ENCODE data around the gene SERPINB2. TPM values are rescaled to one million over a fixed set of nuclear protein-coding genes. Genes with fewer than 3 reads are reported as not detected.

The SERPINB2 gene
- total RNA-seq, 1 experiment from 2014 or later: not detected

GRCh38 chr18:63867368-63868125 lies 20.0 kb upstream of the SERPINB2 start:
- no peaks in the 10 kb centered on the region for H3K79me2 ChIP-seq (ENCODE audit: insufficient read depth, low read length)
- CTCF ChIA-PET: no interaction called here
- H3K4me1 ChIP-seq (ENCODE audit: control insufficient read depth in 1 of 2, insufficient read depth in 2 of 2, low read length in 2 of 2): no peaks in the 10 kb centered on the region
- POLR2A ChIA-PET: no interaction called here
- H2AFZ ChIP-seq (ENCODE audit: low read depth, low read length, poor library complexity, severe bottlenecking): no peak overlapping the region
- no peaks in the 10 kb centered on the region for H3K9me2 ChIP-seq (ENCODE audit: insufficient read depth)
- H3K36me3 ChIP-seq (ENCODE audit: control insufficient read depth in 1 of 2, insufficient read depth in 2 of 2, low read length in 2 of 2): no peaks in the 10 kb centered on the region
- no TSS peak for BruUV-seq (replicated peaks)
- intact Hi-C loops (cut with micrococcal nuclease): no loop called here
- no peak overlapping the region for H3K4me2 ChIP-seq (ENCODE audit: low read length)
- RAD21 ChIA-PET (ENCODE audit: low non-redundant PET in 1 of 2, low total read pairs in 2 of 2, uncharacterized antibody in 2 of 2, unreplicated experiment in 2 of 2): no interaction called here
- H3K4me3 ChIP-seq (replicated peaks in 1 of 2; ENCODE audit: low read depth in 1 of 2, low read length in 2 of 2): no peak overlapping the region
- no peak overlapping the region for H3K27ac ChIP-seq (ENCODE audit: low read depth, low read length)
- TF ChIP-seq, protein P1, sequence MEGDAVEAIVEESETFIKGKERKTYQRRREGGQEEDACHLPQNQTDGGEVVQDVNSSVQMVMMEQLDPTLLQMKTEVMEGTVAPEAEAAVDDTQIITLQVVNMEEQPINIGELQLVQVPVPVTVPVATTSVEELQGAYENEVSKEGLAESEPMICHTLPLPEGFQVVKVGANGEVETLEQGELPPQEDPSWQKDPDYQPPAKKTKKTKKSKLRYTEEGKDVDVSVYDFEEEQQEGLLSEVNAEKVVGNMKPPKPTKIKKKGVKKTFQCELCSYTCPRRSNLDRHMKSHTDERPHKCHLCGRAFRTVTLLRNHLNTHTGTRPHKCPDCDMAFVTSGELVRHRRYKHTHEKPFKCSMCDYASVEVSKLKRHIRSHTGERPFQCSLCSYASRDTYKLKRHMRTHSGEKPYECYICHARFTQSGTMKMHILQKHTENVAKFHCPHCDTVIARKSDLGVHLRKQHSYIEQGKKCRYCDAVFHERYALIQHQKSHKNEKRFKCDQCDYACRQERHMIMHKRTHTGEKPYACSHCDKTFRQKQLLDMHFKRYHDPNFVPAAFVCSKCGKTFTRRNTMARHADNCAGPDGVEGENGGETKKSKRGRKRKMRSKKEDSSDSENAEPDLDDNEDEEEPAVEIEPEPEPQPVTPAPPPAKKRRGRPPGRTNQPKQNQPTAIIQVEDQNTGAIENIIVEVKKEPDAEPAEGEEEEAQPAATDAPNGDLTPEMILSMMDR (IDR thresholded peaks at IDR 0.05 in 2 of 3, conservative IDR thresholded peaks at IDR 0.05 in 1 of 3; ENCODE audit: borderline replicate concordance in 1 of 3, insufficient read depth in 1 of 3, low read depth in 2 of 3, low read length in 2 of 3): no peak
- TF ChIP-seq FOSL1 (IDR thresholded peaks at IDR 0.05; ENCODE audit: low read depth) (no peak), MAX (IDR thresholded peaks at IDR 0.05) (no peak), YY1 (IDR thresholded peaks at IDR 0.05; ENCODE audit: extremely low read depth, insufficient replicate concordance, low read depth, low read length) (no peak), CEBPB (IDR thresholded peaks at IDR 0.05; ENCODE audit: low read depth) (no peak), ZFX (IDR thresholded peaks at IDR 0.05) (no peak), CBX3 (IDR thresholded peaks at IDR 0.05; ENCODE audit: low read depth) (no peak), SIN3A (IDR thresholded peaks at IDR 0.05; ENCODE audit: low read depth) (no peak), ATF3 (IDR thresholded peaks at IDR 0.05) (no peak), POLR2AphosphoS5 (IDR thresholded peaks at IDR 0.05; ENCODE audit: low read depth, low read length) (no peak), EZH2phosphoT487 (IDR thresholded peaks at IDR 0.05; ENCODE audit: borderline replicate concordance) (no peak), ZNF274 (IDR thresholded peaks at IDR 0.05; ENCODE audit: low read depth, low read length) (no peak)
- no peak for DNase-seq (ENCODE audit: low read depth, low spot score)
- H4K20me1 ChIP-seq (ENCODE audit: insufficient read depth): no peaks in the 10 kb centered on the region
- H3K27me3 ChIP-seq (ENCODE audit: insufficient read depth, low read length): no peaks in the 10 kb centered on the region
- ATAC-seq: no peak
- no peaks in the 10 kb centered on the region for H3K9me3 ChIP-seq (ENCODE audit: control insufficient read depth in 1 of 2, insufficient read depth in 1 of 2, low read depth in 1 of 2, low read length in 2 of 2)
- no peak overlapping the region for H3K9ac ChIP-seq (ENCODE audit: low read length)
